GM23338 (cell line): Measurements from ENCODE around the gene VSIG4.

ENCODE experiments used
- CREB1 ChIP-seq: fragments of 250-450 bp; sonication (Bioruptor Pico); IDR thresholded peaks from 2 replicates; pipeline ENCODE4 v1.5.0; 2020; ENCODE audit warnings: low read depth, mild to moderate bottlenecking, moderate library complexity
- CTCF ChIP-seq, 2 experiments: fragments of 200-600 bp in 1 of 2; sonication (generic) in 1 of 2; conservative IDR thresholded peaks; 2 replicates each; pipeline versions ENCODE4 v1.5.1 to v1.6.1; 2016 to 2017; ENCODE audit warnings: antibody characterized with exemption in 2 of 2, low read depth in 2 of 2, mild to moderate bottlenecking in 2 of 2, moderate library complexity in 1 of 2
- ETS1 ChIP-seq: IDR thresholded peaks from 2 replicates; pipeline ENCODE4 v1.6.1; 2016; ENCODE audit warnings: antibody characterized with exemption
- EZH2 ChIP-seq: fragments of 200-600 bp; sonication (generic); IDR thresholded peaks from one replicate; pipeline ENCODE4 v1.8.0; 2017; ENCODE audit warnings: antibody characterized with exemption, mild to moderate bottlenecking, low read depth; ENCODE audit not compliant: unreplicated experiment
- EZH2phosphoT487 ChIP-seq: fragments of 200-600 bp; sonication (generic); IDR thresholded peaks from one replicate; pipeline ENCODE4 v1.8.1; 2018; ENCODE audit warnings: antibody characterized with exemption; ENCODE audit not compliant: unreplicated experiment
- JUNB ChIP-seq: IDR thresholded peaks from one replicate; pipeline ENCODE4 v1.6.1; 2016; ENCODE audit warnings: antibody characterized with exemption; ENCODE audit not compliant: unreplicated experiment
- NANOG ChIP-seq: IDR thresholded peaks from 2 replicates; pipeline ENCODE4 v1.6.1; 2016; ENCODE audit warnings: antibody characterized with exemption, borderline replicate concordance
- POLR2AphosphoS5 ChIP-seq: IDR thresholded peaks from 2 replicates; pipeline ENCODE4 v1.6.1; 2016; ENCODE audit warnings: antibody characterized with exemption, low read depth
- REST ChIP-seq: IDR thresholded peaks from one replicate; pipeline ENCODE4 v1.6.1; 2018; ENCODE audit warnings: antibody characterized with exemption; ENCODE audit not compliant: unreplicated experiment
- ZNF114 ChIP-seq: fragments of 250-450 bp; sonication (Bioruptor Pico); IDR thresholded peaks from 2 replicates; pipeline ENCODE4 v1.5.0; 2020; ENCODE audit warnings: mild to moderate bottlenecking, moderate library complexity

- TF ChIP-seq EZH2phosphoT487 (no peak), CTCF (conservative IDR thresholded peaks at IDR 0.05; ENCODE audit: low read depth in 2 of 2) (no peak), REST (no peak), POLR2AphosphoS5 (no peak), CREB1 (no peak), EZH2 (no peak), ETS1 (no peak), JUNB (no peak), NANOG (no peak), ZNF114 (no peak)
Measured at GRCh38 chrX:66000628-66001272, 39.1 kb downstream of the VSIG4 start.
